ENCODE data around the gene CAMTA1.

The CAMTA1 gene

DNA sequence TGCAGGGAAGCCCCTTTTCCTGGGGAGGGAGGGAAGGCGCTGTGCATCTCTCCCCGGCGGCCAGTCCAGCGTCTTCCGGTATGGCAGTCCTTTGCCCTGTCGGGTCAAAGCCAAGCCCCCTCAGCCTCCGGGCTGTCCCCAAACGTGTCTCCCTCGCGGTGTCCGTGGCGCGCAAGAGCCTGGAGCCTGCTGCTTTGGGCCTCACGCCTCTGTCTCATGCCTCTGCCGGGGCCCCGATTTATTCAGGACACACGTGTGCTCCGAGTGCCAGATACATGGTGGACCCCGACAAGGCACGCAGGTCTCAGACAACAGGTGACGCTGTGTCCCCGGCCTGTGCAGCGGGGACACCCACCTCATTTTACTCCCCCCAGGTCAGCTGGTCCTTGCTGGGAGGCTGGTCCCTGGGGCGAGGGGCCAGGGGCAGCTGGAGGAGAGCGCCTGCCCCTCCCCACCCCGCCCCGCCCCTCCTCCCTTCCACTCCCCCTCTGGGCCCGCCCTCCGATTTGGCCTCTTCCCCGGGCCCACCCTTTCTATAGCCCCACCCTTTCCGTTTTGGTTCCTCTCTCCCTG is 176.7 kb downstream of the CAMTA1 start:
- H3K4me1 Mint-ChIP-seq: peaks cover 16% of the 10 kb centered on the region
- peak overlapping the region; percentile 33 for H3K4me3 Mint-ChIP-seq
- no peaks in the 10 kb centered on the region for H3K36me3 Mint-ChIP-seq
- no peak overlapping the region for H3K27ac Mint-ChIP-seq
- peaks cover 3% of the 10 kb centered on the region for H3K9me3 Mint-ChIP-seq
- no peak for ATAC-seq
- H3K27me3 Mint-ChIP-seq: peaks cover 82% of the 10 kb centered on the region

DNA sequence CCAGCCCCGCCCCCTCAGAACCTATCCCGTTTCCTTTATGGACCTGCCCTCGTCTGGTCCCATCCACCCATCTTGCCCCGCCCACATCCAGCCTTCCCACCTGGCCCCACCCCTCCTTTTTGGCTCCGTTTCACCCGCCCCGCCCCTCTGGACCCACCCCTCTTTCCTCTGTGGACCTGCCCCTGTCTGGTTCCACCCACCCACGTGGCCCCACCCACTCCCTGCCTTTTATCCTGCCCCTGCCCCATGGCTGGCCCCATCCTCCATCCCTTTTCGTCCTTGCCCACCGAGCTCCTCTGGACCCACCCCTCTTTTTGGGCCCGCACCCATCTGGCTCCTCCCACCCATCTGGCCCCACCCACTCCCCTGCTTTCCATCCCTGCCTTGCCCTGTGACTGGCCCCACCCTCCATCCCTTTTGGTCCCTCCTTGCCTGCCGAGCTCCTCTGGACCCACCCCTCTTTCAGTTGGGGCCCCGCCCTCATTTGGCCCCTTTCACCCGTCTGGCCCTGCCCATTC is 177.3 kb downstream of the CAMTA1 start:
- peak overlapping the region; percentile 78 for H3K27ac Mint-ChIP-seq
- peak overlapping the region; percentile 80 for H3K4me3 Mint-ChIP-seq
- peaks cover 3% of the 10 kb centered on the region for H3K9me3 Mint-ChIP-seq
- H3K27me3 Mint-ChIP-seq: peaks cover 82% of the 10 kb centered on the region
- no peaks in the 10 kb centered on the region for H3K36me3 Mint-ChIP-seq
- ATAC-seq: peak; percentile 68
- peaks cover 16% of the 10 kb centered on the region for H3K4me1 Mint-ChIP-seq

DNA sequence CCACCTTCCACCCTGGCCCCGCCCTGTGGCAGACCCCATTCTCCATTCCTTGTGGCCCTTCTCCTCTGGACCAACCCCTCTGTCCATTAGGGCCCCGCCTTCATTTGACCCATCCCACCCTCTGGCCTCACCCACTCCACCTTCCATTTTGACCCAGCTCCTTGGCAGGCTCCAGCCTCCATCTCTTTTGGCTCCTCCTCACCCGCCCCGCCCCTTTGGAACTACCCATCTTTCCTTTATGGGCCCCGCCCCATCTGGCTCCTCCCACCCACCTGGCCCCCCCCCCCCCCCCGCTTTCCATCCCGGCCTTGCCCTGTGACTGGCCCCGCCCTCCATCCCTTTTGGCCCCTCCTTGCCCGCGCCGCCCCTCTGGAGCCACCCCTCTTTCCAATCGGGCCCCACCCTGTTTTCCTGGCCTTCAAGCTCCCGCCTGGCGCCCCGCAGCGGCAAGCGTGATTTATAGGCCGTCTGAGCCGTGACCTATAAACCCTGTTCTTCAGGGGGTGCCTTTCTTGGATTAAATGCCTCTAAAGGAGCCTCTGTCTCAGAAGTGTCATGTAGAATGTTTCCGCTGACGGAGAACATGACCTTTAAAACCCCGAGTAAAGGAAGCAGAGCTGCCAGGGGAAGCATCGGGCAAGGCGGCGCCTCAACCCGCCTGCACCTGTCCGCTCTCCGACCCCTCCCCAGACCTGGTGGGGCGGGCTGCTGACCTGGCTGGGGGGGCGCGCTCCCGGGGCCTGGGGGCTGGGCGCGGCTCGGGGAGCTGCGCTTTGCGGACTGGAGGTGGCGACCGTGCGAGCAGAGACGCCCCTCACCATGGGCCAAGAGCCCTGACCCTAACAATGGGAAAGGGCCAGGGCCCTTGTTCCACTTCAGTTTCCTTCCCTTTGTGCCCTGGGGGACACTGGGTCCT is 178.0 kb downstream of the CAMTA1 start:
- Mint-ChIP-seq H3K36me3 (no peaks in the 10 kb centered on the region), H3K4me3 (peak overlapping the region; percentile 80), H3K4me1 (peaks cover 16% of the 10 kb centered on the region), H3K9me3 (peaks cover 3% of the 10 kb centered on the region), H3K27ac (peak overlapping the region; percentile 78), H3K27me3 (peaks cover 87% of the 10 kb centered on the region)
- peak; percentile 65 for ATAC-seq

DNA sequence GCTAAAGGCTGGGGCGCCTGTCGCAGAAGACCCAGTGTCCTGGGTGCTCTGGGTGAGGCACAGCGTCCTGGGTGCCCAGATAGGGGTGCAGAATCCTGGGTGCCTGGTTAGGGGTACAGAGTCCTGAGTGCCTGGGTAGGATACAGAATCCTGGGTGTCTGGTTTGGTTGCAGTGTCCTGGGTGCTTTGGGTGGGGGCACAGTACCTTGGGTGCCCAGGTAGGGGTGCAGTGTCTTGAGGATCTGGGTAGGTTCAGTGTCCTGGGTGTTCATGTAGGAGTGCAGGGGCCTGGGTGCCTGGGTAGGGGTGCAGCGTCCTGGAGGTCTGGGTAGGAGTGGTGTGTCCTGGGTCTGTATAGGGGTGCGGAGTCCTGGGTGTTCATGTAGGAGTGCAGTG is 178.7 kb downstream of the CAMTA1 start:
- Mint-ChIP-seq H3K4me3 (no peak overlapping the region), H3K4me1 (peaks cover 18% of the 10 kb centered on the region), H3K27ac (peak overlapping the region; percentile 78), H3K9me3 (peaks cover 3% of the 10 kb centered on the region), H3K27me3 (peaks cover 94% of the 10 kb centered on the region), H3K36me3 (no peaks in the 10 kb centered on the region)
- ATAC-seq: no peak

DNA sequence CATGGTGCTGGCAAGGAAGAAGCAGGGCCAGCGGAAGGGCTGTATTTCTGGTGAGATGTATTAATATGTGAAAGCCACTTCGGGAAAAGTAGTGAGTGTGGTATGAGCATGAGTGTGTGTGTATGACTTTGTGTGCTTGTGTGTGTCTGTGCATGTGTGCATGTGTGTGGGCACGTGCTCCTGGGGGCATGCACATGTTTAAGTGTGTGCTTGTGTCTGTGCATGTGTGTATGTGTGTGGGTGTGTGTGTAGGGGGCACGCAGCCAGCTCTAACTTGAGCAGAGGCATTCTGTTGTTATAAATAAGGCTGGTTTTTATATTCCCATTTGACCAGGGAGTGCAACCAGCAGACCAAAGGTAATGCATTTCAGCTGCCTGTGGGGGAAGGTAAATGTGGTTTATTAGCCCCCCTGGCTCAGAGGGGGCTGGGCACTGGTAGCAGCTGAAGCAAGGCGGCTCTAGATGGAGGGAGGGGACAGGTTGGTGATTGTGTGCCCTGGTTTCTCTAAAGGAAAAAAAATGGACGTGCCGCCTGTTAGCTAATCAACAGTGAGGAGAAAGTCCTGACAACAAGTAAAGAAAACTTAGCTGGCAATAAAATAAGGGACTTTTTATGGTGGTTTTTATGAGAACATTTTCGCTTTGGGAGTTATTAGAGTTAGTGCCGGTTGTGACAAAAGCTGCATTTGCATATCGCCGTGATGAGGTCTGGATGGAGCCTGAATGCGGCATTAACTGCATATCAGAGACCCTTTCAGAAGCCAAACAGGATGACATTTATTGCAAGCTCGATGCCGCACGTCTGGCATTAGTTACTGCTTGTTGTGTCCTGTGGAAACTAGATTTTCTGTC is 180.1 kb downstream of the CAMTA1 start:
- no peak for ATAC-seq
- peaks cover 95% of the 10 kb centered on the region for H3K27me3 Mint-ChIP-seq
- H3K36me3 Mint-ChIP-seq: no peaks in the 10 kb centered on the region
- no peak overlapping the region for H3K4me3 Mint-ChIP-seq
- H3K9me3 Mint-ChIP-seq: peaks cover 3% of the 10 kb centered on the region
- H3K4me1 Mint-ChIP-seq: peaks cover 21% of the 10 kb centered on the region
- no peak overlapping the region for H3K27ac Mint-ChIP-seq

DNA sequence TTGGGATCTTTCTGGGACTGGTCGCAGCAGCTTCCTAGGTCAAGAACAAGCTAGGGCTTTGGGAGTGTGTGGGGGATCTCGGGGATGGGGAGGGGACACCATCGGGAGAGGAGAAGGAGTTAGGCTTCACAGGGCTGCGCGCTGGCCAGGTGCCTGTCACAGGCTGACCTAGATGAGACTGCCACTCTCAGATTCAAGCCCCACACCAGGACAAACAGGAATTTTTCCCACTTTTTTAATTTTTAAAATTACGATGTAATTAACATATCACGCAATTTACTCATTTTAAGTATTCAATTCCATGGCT is 180.6 kb downstream of the CAMTA1 start:
- Mint-ChIP-seq H3K27ac (no peak overlapping the region), H3K36me3 (no peaks in the 10 kb centered on the region), H3K27me3 (peaks cover 95% of the 10 kb centered on the region), H3K9me3 (peaks cover 3% of the 10 kb centered on the region), H3K4me1 (peaks cover 21% of the 10 kb centered on the region), H3K4me3 (no peak overlapping the region)
- no peak for ATAC-seq

DNA sequence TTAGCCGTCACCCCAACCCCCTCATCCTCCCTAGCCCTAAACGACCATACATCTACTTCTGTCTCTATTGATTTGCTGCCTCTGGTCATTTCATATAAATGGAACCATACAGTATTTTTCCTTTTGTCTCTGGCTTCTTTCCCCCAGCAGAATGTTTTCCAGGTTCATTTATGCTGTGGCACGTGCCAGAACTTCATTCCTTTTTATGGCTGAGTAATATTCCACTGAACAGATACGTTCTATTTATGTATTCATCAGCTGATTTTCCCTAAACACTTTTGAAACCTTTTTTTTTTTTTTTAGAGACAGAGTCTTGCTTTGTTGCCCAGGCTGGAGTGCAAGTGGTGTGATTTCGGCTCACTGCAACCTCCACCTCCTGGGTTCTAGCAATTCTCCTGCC is 181.1 kb downstream of the CAMTA1 start:
- no peak overlapping the region for H3K27ac Mint-ChIP-seq
- H3K36me3 Mint-ChIP-seq: no peaks in the 10 kb centered on the region
- ATAC-seq: no peak
- H3K4me3 Mint-ChIP-seq: no peak overlapping the region
- H3K27me3 Mint-ChIP-seq: peaks cover 96% of the 10 kb centered on the region
- H3K9me3 Mint-ChIP-seq: peaks cover 3% of the 10 kb centered on the region
- peaks cover 21% of the 10 kb centered on the region for H3K4me1 Mint-ChIP-seq

DNA sequence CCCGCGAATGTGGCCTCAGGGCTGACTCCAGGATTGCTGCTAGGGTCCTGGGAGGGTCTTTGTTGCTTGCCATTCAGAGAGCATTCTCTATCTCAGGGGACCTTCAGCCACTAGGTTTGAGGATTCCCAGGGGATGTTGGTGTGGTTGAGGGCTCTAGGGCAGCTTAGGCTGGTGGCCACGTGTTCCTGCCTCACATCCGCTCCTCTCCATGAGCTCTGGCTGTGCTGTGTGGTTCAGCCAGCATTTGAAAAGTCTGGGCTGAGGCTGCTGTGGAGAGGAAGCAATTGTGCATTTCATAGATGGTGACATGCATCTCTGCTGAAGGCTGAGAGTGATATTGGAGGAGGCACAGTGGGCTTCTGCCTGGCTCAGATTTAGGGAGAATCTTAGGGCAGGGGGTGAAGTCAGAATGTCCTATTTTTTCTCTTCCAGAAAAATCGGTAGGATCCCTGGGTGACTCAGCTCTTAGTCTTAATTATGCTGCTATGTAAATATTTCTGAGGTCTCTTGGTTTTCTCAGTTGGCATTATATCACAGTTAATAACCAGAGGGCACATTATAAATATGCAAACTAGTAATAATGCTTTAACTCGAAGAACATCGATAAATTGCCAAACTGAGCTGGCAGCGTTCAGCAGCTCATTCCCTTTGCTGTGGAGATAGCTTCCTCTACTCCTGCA is 182.3 kb downstream of the CAMTA1 start:
- ATAC-seq: no peak
- Mint-ChIP-seq H3K4me3 (no peak overlapping the region), H3K9me3 (peaks cover 3% of the 10 kb centered on the region), H3K27me3 (peaks cover 98% of the 10 kb centered on the region), H3K36me3 (no peaks in the 10 kb centered on the region), H3K27ac (no peak overlapping the region), H3K4me1 (peaks cover 20% of the 10 kb centered on the region)

DNA sequence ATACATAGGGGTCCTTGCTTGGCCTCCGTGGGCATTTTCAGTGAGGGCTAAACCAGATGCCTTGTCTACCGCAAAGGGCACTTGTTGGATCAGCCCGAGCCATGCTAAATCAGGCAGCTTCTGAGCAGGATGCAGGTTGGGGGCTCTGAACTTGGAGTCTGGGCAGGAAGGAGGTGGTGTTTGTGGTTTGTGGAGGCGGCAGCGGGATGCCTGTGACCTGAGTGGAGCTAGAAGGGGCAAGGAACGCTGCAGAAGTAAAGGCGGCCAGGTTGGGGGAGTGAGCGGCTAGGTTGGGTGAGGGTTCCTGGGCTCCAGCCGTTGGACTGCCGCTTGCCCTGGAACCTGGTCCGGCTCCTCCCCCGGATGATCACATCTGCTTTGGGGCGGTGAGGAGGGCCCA is 183.9 kb downstream of the CAMTA1 start:
- no peaks in the 10 kb centered on the region for H3K36me3 Mint-ChIP-seq
- H3K4me3 Mint-ChIP-seq: no peak overlapping the region
- H3K9me3 Mint-ChIP-seq: no peaks in the 10 kb centered on the region
- peaks cover 7% of the 10 kb centered on the region for H3K4me1 Mint-ChIP-seq
- H3K27me3 Mint-ChIP-seq: peaks cover 91% of the 10 kb centered on the region
- ATAC-seq: no peak
- no peak overlapping the region for H3K27ac Mint-ChIP-seq

DNA sequence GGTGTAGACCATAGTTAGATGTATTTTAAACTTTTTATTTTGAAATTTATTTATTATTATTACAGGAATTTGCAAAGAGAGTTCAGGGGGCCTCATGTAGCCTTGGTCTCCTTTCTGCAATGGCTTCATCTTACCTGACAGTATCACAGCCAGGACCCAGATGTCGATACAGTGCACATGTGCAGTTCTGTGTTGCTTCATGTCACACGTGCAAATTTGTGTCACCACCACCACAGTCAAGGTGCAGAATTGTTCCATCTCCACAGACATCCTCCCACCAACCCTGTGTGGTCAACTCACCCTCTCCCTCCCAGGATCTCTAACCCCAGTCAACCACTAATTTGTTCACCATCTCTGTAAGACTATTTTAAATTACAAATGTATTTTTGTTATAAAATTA is 184.5 kb downstream of the CAMTA1 start:
- H3K4me1 Mint-ChIP-seq: peaks cover 5% of the 10 kb centered on the region
- no peak overlapping the region for H3K4me3 Mint-ChIP-seq
- no peaks in the 10 kb centered on the region for H3K36me3 Mint-ChIP-seq
- no peaks in the 10 kb centered on the region for H3K9me3 Mint-ChIP-seq
- H3K27me3 Mint-ChIP-seq: peaks cover 84% of the 10 kb centered on the region
- H3K27ac Mint-ChIP-seq: no peak overlapping the region
- ATAC-seq: no peak

DNA sequence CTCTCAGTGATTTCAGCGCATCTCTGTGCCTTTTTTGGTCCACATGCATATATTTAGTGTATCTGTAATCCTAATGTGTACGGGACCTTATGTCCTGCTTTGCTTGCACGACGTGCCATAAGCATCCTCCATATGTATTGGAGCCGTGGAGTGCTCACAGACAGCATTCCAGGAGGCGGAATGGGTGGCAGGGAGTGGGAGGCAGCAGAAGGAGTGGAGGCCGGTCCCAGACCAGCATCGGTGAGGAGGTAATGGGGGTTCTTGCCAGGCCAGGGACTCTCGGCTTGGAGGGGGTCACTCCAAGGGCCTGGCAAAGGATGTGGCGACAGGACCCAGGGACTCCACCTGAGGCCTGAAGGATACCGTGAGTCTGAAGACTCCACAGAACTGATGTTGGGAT is 185.0 kb downstream of the CAMTA1 start:
- H3K4me1 Mint-ChIP-seq: peaks cover 5% of the 10 kb centered on the region

DNA sequence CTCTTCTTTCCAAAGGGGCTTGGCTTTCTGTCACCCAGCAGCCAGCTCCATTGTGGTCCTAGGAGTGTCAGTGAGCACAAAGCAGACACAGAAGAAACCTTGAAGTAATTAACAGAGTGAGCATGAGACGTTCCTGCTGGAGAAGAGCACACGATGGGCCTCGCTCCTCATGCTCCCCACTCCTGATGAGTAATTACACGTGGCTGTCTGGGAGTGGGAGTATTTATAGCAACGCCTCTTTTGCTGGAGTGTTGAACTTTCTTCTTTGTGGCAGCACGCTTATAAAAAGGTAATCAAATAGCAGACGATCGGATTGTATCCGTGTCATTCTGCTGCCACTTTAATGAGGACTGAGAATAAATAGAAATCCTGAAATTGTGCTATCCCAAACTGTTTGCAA is 185.8 kb downstream of the CAMTA1 start:
- H3K27ac Mint-ChIP-seq: no peak overlapping the region
- H3K4me3 Mint-ChIP-seq: no peak overlapping the region
- peaks cover 71% of the 10 kb centered on the region for H3K27me3 Mint-ChIP-seq
- H3K9me3 Mint-ChIP-seq: peaks cover under 1% of the 10 kb centered on the region
- H3K36me3 Mint-ChIP-seq: no peaks in the 10 kb centered on the region
- ATAC-seq: no peak
- peaks cover 5% of the 10 kb centered on the region for H3K4me1 Mint-ChIP-seq

More for the DNA sequence above, 185.0 kb downstream of the CAMTA1 start:
- H3K36me3 Mint-ChIP-seq: no peaks in the 10 kb centered on the region
- H3K4me3 Mint-ChIP-seq: no peak overlapping the region
- ATAC-seq: no peak
- H3K27me3 Mint-ChIP-seq: peaks cover 79% of the 10 kb centered on the region
- H3K27ac Mint-ChIP-seq: no peak overlapping the region
- H3K9me3 Mint-ChIP-seq: no peaks in the 10 kb centered on the region

DNA sequence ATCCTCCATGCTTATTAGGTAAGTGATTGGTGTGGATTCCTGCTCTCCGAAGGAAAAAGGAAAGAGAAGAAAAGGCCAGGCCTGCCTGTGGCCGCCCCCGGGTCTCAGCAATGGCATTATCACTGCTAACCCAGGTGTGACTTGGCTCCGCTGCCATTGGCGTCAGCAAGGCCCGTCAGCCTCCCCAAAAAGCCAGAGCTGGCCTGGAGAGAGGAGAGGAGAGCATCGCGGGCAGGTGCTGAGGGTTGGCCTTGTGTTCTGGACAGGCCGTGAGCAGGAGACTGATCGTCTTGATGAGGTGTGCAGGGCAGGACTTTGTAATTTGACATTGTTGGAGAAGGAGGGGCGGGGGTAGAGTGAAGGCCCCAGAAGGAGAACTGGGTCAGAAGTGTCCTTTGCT is 186.4 kb downstream of the CAMTA1 start:
- peaks cover 5% of the 10 kb centered on the region for H3K4me1 Mint-ChIP-seq
- peaks cover 65% of the 10 kb centered on the region for H3K27me3 Mint-ChIP-seq
- no peaks in the 10 kb centered on the region for H3K36me3 Mint-ChIP-seq
- peaks cover 5% of the 10 kb centered on the region for H3K9me3 Mint-ChIP-seq
- no peak for ATAC-seq
- no peak overlapping the region for H3K27ac Mint-ChIP-seq
- no peak overlapping the region for H3K4me3 Mint-ChIP-seq

DNA sequence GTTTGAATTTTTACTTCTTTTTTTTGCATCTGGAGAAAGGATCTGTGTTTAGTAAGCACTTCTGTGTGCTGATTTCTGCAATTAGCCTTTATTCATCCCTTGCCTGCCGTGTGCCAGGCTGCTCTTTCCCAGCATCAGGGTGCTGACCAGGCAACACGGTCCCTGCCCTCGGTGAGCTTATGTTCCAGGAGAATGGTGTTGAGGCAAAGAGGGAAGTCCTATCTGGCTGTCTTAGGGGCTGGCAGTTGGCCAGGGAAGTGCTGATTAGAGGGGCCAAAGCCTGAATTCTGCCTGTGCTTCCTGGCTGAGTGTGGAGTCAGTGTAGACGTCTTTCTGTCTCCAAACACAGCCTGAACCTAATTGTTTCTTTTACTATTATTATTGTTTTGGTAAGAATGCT is 187.1 kb downstream of the CAMTA1 start:
- no peak overlapping the region for H3K4me3 Mint-ChIP-seq
- no peak overlapping the region for H3K27ac Mint-ChIP-seq
- H3K36me3 Mint-ChIP-seq: no peaks in the 10 kb centered on the region
- peaks cover 58% of the 10 kb centered on the region for H3K27me3 Mint-ChIP-seq
- no peak for ATAC-seq
- H3K4me1 Mint-ChIP-seq: peaks cover 5% of the 10 kb centered on the region
- peaks cover 5% of the 10 kb centered on the region for H3K9me3 Mint-ChIP-seq
